ENCODE results near the gene CUX1. TPM values are rescaled to one million over a fixed set of nuclear protein-coding genes. Genes with fewer than 3 reads are reported as not detected.

CUX1 gene
- total RNA-seq, 1 donor from 2014 or later, result 56.5 TPM

DNA sequence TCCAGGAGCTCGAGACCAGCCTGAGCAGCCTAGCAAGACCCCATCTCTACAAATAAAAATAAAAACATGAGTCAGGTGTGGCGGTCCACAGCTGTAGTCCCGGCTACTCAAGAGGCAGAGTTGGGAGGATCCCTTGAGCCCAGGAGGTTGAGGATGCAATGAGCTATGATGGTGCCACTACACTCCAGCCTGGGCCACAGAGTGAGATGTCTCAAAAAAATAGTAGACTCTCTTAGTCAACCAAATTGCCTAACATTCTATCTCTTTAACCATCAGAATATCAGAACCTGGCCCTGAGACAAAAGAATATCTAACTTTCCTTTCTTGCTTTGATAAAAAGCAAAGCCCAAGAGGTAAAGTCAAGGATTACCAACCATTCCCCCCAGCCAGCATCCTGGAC is 35.0 kb upstream of the CUX1 start:
- peaks cover 1% of the 10 kb centered on the region for H3K27me3 Mint-ChIP-seq (ENCODE audit: unreplicated experiment)
- H3K4me1 Mint-ChIP-seq (ENCODE audit: low read depth, unreplicated experiment), result peaks cover 11% of the 10 kb centered on the region
- no peak overlapping the region for H3K27ac Mint-ChIP-seq (ENCODE audit: unreplicated experiment)
- no peaks in the 10 kb centered on the region for H3K36me3 Mint-ChIP-seq (ENCODE audit: unreplicated experiment)
- DNase-seq, result no peak
- H3K9me3 Mint-ChIP-seq (ENCODE audit: unreplicated experiment), result peaks cover 4% of the 10 kb centered on the region
- TF ChIP-seq, protein P1, sequence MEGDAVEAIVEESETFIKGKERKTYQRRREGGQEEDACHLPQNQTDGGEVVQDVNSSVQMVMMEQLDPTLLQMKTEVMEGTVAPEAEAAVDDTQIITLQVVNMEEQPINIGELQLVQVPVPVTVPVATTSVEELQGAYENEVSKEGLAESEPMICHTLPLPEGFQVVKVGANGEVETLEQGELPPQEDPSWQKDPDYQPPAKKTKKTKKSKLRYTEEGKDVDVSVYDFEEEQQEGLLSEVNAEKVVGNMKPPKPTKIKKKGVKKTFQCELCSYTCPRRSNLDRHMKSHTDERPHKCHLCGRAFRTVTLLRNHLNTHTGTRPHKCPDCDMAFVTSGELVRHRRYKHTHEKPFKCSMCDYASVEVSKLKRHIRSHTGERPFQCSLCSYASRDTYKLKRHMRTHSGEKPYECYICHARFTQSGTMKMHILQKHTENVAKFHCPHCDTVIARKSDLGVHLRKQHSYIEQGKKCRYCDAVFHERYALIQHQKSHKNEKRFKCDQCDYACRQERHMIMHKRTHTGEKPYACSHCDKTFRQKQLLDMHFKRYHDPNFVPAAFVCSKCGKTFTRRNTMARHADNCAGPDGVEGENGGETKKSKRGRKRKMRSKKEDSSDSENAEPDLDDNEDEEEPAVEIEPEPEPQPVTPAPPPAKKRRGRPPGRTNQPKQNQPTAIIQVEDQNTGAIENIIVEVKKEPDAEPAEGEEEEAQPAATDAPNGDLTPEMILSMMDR (IDR thresholded peaks at IDR 0.05; ENCODE audit: partially characterized antibody, unreplicated experiment), result no peak
- no peak overlapping the region for H3K4me3 Mint-ChIP-seq (ENCODE audit: unreplicated experiment)

DNA sequence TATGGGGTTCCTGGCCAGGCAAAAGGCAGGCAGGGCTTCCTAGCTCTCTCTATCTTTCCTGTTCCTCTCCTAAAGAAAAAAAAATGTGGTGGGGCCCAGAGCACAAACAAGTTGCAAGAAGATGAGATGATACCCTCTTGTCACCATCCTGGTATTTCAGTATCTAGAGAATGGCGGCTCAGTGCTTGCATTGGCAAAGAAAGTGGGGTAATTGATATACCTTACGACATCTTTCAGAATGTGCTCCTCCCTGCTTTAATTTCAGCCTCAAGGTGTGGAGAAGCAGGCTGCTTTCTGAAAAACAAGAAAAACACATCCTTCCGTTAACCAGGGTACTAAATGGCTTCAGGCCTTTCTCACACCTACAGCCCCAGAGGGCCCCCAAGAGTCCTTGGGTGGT is 34.5 kb upstream of the CUX1 start:
- no peak for DNase-seq
- H3K36me3 Mint-ChIP-seq (ENCODE audit: unreplicated experiment), result no peaks in the 10 kb centered on the region
- peaks cover 11% of the 10 kb centered on the region for H3K4me1 Mint-ChIP-seq (ENCODE audit: low read depth, unreplicated experiment)
- H3K27me3 Mint-ChIP-seq (ENCODE audit: unreplicated experiment), result no peaks in the 10 kb centered on the region
- no peak overlapping the region for H3K27ac Mint-ChIP-seq (ENCODE audit: unreplicated experiment)
- no peak overlapping the region for H3K4me3 Mint-ChIP-seq (ENCODE audit: unreplicated experiment)
- TF ChIP-seq, protein P1 (IDR thresholded peaks at IDR 0.05; ENCODE audit: partially characterized antibody, unreplicated experiment), result no peak
- peaks cover 3% of the 10 kb centered on the region for H3K9me3 Mint-ChIP-seq (ENCODE audit: unreplicated experiment)

DNA sequence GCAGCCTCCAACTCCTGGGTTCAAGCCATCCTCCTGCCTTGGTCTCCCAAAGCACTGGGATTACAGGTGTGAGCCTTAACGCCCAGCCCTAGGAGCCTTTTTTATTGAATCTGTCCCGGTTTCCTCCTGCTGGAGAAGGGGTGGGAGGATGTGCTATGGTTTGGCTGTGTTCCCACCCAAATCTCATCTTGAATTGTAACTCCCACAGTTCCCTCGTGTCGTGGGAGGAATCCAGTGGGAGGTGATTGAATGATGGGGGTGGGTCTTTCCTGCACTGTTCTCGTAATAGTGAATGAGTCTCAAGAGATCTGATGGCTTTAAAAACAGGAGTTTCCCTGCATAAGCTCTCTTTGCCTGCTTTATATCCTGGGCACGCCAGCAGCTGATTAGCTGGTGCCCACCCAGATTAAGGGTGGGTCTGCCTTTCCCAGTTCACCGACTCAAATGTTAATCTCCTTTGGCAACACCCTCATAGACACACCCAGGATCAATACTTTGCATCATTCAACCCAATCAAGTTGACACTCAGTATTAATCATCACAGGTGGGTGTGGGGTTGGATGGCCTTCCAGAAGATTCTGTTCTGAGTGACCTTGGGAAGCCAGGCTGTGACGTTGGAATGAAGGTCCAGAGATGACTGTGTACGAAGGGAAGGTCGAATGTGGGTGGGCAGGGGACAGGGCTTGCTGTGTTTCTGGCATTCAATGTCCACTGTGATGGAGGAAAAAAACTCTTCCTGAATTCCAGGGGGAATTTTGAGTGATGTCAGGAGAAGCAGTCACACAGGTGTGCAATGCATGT is 33.8 kb upstream of the CUX1 start:
- no peak for DNase-seq
- Mint-ChIP-seq H3K27me3 (ENCODE audit: unreplicated experiment) (no peaks in the 10 kb centered on the region), H3K27ac (ENCODE audit: unreplicated experiment) (no peak overlapping the region), H3K36me3 (ENCODE audit: unreplicated experiment) (no peaks in the 10 kb centered on the region), H3K4me1 (ENCODE audit: low read depth, unreplicated experiment) (peaks cover 11% of the 10 kb centered on the region), H3K9me3 (ENCODE audit: unreplicated experiment) (no peaks in the 10 kb centered on the region), H3K4me3 (ENCODE audit: unreplicated experiment) (no peak overlapping the region)
- TF ChIP-seq, protein P1 (IDR thresholded peaks at IDR 0.05; ENCODE audit: partially characterized antibody, unreplicated experiment), result no peak

DNA sequence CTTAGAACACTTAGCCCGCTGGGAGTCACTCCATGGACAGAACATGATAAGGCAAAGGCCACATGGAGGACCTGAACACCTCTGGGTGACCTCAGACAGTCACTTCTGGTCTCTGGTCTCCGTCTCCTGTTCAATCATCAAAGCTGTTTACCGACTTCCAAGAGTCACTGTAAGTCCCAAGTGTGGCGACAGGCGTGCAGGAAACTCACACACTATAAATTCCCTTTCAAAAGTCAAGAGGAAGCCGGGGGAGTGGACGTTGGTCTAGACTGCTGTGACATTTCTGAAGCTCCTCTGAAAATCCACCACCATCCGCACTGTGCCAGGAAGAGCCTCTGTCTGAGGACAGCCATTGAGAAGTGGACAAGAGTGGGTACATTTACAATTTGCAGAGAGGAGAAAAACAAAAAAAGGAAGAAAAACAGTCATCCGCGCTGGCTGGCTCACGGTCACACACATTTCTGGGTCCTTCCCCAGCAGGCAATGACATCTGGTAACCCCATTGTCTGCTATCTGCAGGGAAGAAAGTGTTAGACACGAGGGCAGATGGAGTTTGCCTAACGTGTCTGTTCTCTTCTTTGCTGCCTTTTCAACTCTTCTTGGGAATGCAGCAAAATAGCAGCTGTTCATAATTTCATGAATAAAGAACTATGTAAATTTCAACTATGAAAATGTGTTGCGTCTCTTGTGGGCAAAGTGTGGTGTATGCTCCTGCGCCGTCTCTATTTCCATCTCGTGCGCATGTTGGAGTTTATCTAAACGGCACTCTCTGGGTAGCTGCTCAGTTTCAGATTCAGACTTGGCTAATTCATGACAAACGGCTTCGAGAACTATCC is 32.9 kb upstream of the CUX1 start:
- H3K4me1 Mint-ChIP-seq (ENCODE audit: low read depth, unreplicated experiment), result peaks cover 11% of the 10 kb centered on the region
- TF ChIP-seq, protein P1 (IDR thresholded peaks at IDR 0.05; ENCODE audit: partially characterized antibody, unreplicated experiment), result no peak
- H3K27ac Mint-ChIP-seq (ENCODE audit: unreplicated experiment), result peak overlapping the region; percentile 35
- DNase-seq, result no peak
- no peak overlapping the region for H3K4me3 Mint-ChIP-seq (ENCODE audit: unreplicated experiment)
- H3K27me3 Mint-ChIP-seq (ENCODE audit: unreplicated experiment), result no peaks in the 10 kb centered on the region
- no peaks in the 10 kb centered on the region for H3K36me3 Mint-ChIP-seq (ENCODE audit: unreplicated experiment)
- H3K9me3 Mint-ChIP-seq (ENCODE audit: unreplicated experiment), result peaks cover 2% of the 10 kb centered on the region

DNA sequence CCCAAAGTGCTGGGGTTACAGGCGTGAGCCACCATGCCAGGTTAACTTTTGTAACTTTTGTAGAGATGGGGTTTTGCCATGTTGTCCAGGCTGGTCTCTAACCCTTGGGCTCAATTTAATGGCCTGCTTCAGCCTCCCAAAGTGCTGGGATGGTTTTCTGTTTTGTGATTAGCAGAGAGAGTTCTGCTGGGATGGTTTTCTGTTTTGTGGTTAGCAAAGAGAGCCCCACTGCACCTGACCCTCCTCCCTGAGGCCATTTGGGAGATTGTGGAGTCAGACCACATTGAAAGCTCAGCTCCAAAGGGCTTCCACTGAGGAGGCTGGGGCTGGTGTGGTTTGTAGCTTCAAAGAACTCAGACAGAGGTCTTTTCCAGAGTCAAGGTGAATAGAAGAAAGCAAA is 29.6 kb upstream of the CUX1 start:
- H3K36me3 Mint-ChIP-seq (ENCODE audit: unreplicated experiment), result no peaks in the 10 kb centered on the region
- TF ChIP-seq, protein P1 (IDR thresholded peaks at IDR 0.05; ENCODE audit: partially characterized antibody, unreplicated experiment), result no peak
- H3K27ac Mint-ChIP-seq (ENCODE audit: unreplicated experiment), result no peak overlapping the region
- H3K4me1 Mint-ChIP-seq (ENCODE audit: low read depth, unreplicated experiment), result peaks cover 11% of the 10 kb centered on the region
- H3K4me3 Mint-ChIP-seq (ENCODE audit: unreplicated experiment), result no peak overlapping the region
- H3K9me3 Mint-ChIP-seq (ENCODE audit: unreplicated experiment), result peaks cover 3% of the 10 kb centered on the region
- DNase-seq, result no peak
- no peaks in the 10 kb centered on the region for H3K27me3 Mint-ChIP-seq (ENCODE audit: unreplicated experiment)
